Brain microvascular endothelial cell (primary cell): ENCODE measurements around the gene GRID1.

Experiments
- DNase-seq: peaks from one replicate; pipeline ENCODE4 v3.0.0-alpha.2; 2020
- H3K27ac ChIP-seq: fragments of 250-450 bp; sonication (Bioruptor Pico); 2 replicates; pipeline ENCODE4 v1.5.1; 2020; ENCODE audit warnings: mild to moderate bottlenecking, moderate library complexity
- H3K27me3 ChIP-seq: fragments of 250-450 bp; sonication (Bioruptor Pico); replicated peaks from 2 replicates; pipeline ENCODE4 v1.5.1; 2020; ENCODE audit warnings: mild to moderate bottlenecking
- H3K36me3 ChIP-seq: fragments of 250-450 bp; sonication (Bioruptor Pico); replicated peaks from 2 replicates; pipeline ENCODE4 v1.5.1; 2020; ENCODE audit warnings: mild to moderate bottlenecking
- H3K4me3 ChIP-seq: 2 replicates; pipeline ENCODE4 v1.5.1; 2011; ENCODE audit warnings: low read depth, mild to moderate bottlenecking, control low read depth, low read length, moderate library complexity
- in situ Hi-C: cut with HindIII; loops from 2 replicates; pipeline ENCODE4 v1.10.0; 2017; ENCODE audit warnings: low sequenced_read_pairs, low pct_ligation_motif_present
- TF ChIP-seq, protein P1 (sequence below): IDR thresholded peaks from 2 replicates; pipeline ENCODE4 v1.5.1; 2011; ENCODE audit warnings: low read depth, mild to moderate bottlenecking, moderate library complexity, low read length, control low read depth, inconsistent platforms; ENCODE audit errors: missing control alignments

Gene GRID1

DNA sequence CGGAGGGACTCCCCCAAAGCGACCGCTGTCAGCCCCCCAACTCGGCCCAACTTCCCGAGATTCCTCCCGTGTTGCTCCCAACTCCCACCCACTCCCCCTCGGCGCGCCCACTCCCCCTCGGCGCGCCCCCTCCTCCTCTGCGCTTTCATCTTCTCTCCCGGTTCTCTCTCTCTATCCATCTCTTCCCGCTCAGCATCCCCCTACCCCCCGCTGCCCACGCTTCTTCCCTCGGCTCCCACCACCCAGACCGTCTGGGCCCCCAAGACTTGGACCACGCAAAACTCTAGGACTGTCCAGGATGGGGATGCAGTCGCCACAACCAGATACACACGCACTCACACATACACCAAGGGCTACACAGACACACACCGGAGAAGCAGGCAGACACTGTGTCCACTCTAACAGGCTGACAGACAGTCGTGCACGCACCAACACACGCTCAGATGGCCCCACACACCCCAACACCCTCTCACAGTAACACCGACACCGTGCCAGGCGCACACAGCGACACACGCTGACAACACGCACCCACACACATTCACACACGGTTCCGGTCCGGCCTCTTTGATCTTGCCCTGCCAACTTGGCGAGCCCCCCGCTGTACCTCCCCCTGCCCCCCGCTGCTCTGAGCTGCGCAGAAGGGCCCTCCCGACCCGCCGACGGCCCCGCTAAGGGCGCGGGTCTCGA lies 1.1 kb downstream of the GRID1 start:
- no peak overlapping the region for H3K4me3 ChIP-seq

DNA sequence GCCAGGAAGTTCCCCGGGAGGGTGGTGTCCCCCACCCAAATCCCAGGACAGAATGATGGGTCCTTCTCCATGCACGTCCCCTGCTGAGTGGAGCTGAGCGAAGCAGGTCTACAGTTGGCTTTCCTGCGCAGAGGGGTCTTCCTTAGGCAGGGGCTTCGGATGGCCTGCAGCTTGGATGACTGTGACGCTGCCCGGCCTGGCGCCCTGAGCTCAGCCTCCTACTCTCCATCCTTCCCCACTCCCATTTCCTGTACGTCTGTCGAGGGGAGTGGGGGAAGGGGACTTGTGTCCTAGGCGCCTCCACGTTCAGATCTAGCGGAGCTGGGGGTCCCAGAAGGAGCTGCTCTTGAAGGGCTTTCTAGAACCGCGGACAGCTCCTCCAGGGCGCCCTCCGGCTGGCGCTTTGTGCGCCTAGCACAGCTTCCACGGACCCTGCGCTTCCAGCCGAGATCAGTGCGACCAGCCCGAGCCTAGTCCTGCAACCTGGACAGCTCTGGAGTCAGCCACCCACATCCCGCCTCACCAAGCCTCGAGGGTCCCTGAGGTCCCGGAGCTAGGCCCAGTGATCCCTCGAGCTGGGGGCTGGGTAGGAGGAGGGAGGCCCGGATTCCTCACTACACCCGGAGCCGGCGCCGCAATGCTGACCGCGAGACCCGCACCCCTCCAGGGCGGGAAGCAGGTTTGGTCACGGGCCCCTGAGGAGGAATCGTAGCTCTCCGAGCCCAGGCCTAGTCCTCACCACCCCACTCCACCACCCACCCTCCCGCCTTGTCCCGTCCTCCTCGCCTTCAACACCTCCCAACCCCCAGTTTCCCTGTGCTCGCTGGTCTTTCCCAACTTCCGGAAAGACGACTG lies 1.9 kb downstream of the GRID1 start:
- no peak for DNase-seq
- in situ Hi-C loops, result no loop called here
- peaks cover 62% of the 10 kb centered on the region for H3K27me3 ChIP-seq
- H3K4me3 ChIP-seq, result no peak overlapping the region
- TF ChIP-seq, protein P1, sequence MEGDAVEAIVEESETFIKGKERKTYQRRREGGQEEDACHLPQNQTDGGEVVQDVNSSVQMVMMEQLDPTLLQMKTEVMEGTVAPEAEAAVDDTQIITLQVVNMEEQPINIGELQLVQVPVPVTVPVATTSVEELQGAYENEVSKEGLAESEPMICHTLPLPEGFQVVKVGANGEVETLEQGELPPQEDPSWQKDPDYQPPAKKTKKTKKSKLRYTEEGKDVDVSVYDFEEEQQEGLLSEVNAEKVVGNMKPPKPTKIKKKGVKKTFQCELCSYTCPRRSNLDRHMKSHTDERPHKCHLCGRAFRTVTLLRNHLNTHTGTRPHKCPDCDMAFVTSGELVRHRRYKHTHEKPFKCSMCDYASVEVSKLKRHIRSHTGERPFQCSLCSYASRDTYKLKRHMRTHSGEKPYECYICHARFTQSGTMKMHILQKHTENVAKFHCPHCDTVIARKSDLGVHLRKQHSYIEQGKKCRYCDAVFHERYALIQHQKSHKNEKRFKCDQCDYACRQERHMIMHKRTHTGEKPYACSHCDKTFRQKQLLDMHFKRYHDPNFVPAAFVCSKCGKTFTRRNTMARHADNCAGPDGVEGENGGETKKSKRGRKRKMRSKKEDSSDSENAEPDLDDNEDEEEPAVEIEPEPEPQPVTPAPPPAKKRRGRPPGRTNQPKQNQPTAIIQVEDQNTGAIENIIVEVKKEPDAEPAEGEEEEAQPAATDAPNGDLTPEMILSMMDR, result no peak
- no peaks in the 10 kb centered on the region for H3K36me3 ChIP-seq
- no peak overlapping the region for H3K27ac ChIP-seq

More for the DNA sequence above, 1.1 kb downstream of the GRID1 start:
- in situ Hi-C loops, result no loop called here
- peaks cover 62% of the 10 kb centered on the region for H3K27me3 ChIP-seq
- H3K27ac ChIP-seq, result no peak overlapping the region
- no peak for DNase-seq
- TF ChIP-seq, protein P1, result no peak
- H3K36me3 ChIP-seq, result no peaks in the 10 kb centered on the region

DNA sequence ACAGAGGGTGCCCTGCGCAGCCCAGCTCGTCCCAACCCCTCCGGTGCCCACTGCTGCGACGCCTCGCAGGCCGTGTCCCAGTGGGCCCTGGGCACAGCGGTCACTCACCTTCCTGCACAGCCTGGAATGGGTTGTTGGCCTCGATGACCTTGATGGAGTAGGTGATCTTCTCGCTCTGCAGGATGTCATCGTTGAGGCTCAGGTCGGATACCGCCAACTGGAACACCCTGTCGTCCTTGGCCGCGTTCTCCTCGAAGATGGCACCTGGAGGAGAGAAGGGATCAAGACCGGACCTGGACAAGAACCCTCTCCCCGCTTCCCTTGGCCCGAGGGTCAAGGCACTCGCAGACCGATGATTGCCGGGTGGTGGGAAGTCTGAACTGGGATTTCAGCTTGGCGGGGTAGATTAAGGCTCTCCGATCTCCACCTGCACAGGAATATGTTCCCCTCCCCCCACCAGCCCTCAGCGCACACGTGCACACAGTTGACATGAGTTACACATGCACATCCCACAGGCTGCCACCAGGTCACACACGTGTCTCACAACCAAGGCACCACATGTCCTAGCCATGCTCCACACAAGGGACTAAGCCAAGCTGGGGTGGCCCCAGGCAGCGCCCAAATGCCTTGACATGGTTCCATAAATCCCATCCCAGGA lies 2.6 kb downstream of the GRID1 start:
- Histone ChIP-seq H3K27me3 (peaks cover 61% of the 10 kb centered on the region), H3K4me3 (no peak overlapping the region), H3K27ac (no peak overlapping the region), H3K36me3 (no peaks in the 10 kb centered on the region)
- TF ChIP-seq, protein P1, result no peak
- in situ Hi-C loops, result no loop called here
- no peak for DNase-seq

DNA sequence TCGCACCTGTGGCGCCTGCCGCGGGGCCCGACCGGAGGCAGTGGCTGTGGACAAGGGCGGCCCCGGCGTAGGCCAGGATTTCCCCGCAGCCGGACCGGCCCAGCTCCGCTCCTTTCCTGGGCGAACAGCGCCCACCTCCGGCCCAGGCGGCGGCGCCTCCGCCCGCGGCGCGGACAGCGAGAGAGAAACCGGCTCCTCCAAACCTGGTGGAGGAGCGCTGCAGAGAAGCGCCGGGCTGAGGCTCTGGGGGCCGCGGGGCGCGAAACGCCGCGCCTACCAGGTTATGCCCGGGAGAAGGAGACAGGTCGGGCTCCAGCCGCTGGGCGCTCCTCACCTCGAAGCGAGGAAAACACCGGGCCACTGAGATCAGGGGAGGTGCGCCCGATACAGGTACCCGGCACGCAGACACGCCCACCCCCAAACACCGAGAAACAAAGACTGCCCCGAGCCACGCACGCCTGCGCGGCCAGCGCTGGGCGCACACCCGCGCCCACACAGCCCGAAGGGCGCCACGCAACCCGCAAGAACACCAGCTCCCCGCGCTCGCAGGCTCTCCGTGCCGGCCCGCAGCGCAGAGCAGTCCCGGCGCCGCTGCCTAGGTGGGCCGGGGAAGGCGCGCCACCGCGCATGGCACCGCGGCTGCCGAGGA lies 3.3 kb downstream of the GRID1 start:
- no peaks in the 10 kb centered on the region for H3K36me3 ChIP-seq
- DNase-seq, result no peak
- no peak overlapping the region for H3K27ac ChIP-seq
- TF ChIP-seq, protein P1, result peak; percentile 17
- in situ Hi-C loops, result no loop called here
- no peak overlapping the region for H3K4me3 ChIP-seq
- peaks cover 54% of the 10 kb centered on the region for H3K27me3 ChIP-seq

DNA sequence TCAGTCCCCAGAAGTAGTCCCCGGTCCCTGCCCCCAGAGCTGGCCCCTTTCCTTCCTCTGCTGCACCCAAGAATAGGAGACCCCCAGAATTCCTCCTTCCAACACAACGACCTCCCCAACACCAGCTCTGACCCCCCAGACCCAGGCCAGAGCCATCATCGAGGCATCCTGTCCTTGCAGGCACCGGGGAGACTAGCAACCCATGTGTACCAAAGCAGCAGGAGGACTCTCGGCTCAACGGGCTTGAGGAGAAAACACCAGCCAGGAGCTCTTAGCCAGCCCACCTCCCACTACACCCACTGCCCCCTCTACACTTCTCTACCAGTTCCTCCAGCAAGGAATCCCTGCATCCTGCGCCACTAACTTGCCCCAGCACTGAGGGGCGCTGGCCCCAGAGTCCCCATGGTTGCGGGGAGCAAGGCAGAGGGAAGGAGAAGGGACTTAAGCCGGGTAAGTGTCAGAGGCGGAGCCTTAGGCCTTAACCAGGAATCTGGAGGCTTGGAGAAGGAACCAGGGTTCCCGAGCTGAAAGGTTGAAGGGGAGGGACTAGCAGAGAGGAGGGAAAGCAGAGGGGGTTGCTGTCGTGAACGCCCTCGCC lies 3.9 kb downstream of the GRID1 start:
- no peak for DNase-seq
- Histone ChIP-seq H3K27ac (no peak overlapping the region), H3K36me3 (no peaks in the 10 kb centered on the region), H3K4me3 (no peak overlapping the region), H3K27me3 (peaks cover 48% of the 10 kb centered on the region)
- in situ Hi-C loops, result no loop called here
- TF ChIP-seq, protein P1, result no peak
